Activated CD4-positive, alpha-beta T cell treated with anti-CD3 and anti-CD28 coated beads for 36 hours (primary cell): ENCODE results near the gene KCNG2. TPM values are rescaled to one million over a fixed set of nuclear protein-coding genes. Genes with fewer than 3 reads are reported as not detected.

Source experiments
- ATAC-seq: fragments of 200-7000 bp; cut with Tn5 transposase; one replicate; pipeline ENCODE4 v1.10.0; 2021; ENCODE audit warnings: mild to moderate bottlenecking, moderate library complexity
- CTCF ChIA-PET: fragments of 350-600 bp; sonication (Branson Sonifier 250); formaldehyde crosslinking; loops from one replicate; lab custom pipeline; 2021; ENCODE audit warnings: antibody characterized with exemption; lab: Charles Lee
- POLR2A ChIA-PET: fragments of 350-600 bp; sonication (Branson Sonifier 250); formaldehyde crosslinking; loops from one replicate; lab custom pipeline; 2021; ENCODE audit warnings: antibody characterized with exemption, inconsistent platforms; lab: Charles Lee
- DNase-seq: peaks from one replicate; pipeline ENCODE4 v3.0.0-alpha.2; 2020
- H3K27ac Mint-ChIP-seq: one replicate; pipeline ENCODE4 v1.8.0; 2021; ENCODE audit warnings: mixed read lengths
- H3K27me3 Mint-ChIP-seq: one replicate; pipeline ENCODE4 v1.8.0; 2021; ENCODE audit warnings: mixed read lengths
- H3K36me3 Mint-ChIP-seq: one replicate; pipeline ENCODE4 v1.8.0; 2021; ENCODE audit warnings: low read depth, mixed read lengths
- H3K4me1 Mint-ChIP-seq: one replicate; pipeline ENCODE4 v1.8.0; 2021; ENCODE audit warnings: mixed read lengths
- H3K4me3 Mint-ChIP-seq: one replicate; pipeline ENCODE4 v1.8.0; 2021; ENCODE audit warnings: mild to moderate bottlenecking, moderate library complexity, mixed read lengths
- H3K9me3 Mint-ChIP-seq: one replicate; pipeline ENCODE4 v1.8.0; 2021; ENCODE audit warnings: low read depth, mixed read lengths
- intact Hi-C, 2 experiments: fragments of 100-400 bp; cut with DNase I in 1 of 2; cut with micrococcal nuclease in 1 of 2; formaldehyde crosslinking; loops; one replicate each; pipeline versions ENCODE4 v1.14.2 to v1.15.1; 2022 to 2024; cut with DNase I, micrococcal nuclease
- total RNA-seq, 2 experiments: library from RNA; stranded (reverse); gene quantifications; one replicate each; pipeline ENCODE4 v1.2.3, GENCODE V29; 2021

The KCNG2 gene
- total RNA-seq, 2 experiments from 2014 or later: not detected

GRCh38 chr18:79844999-79845563, 47.3 kb downstream of the KCNG2 start:
- no peaks in the 10 kb centered on the region for H3K36me3 Mint-ChIP-seq
- ATAC-seq (no peak), DNase-seq (no peak)
- H3K27ac Mint-ChIP-seq: no peak overlapping the region
- H3K4me3 Mint-ChIP-seq: no peak overlapping the region
- peaks cover 8% of the 10 kb centered on the region for H3K9me3 Mint-ChIP-seq
- POLR2A ChIA-PET: no interaction called here
- peaks cover 4% of the 10 kb centered on the region for H3K4me1 Mint-ChIP-seq
- peaks cover under 1% of the 10 kb centered on the region for H3K27me3 Mint-ChIP-seq
- intact Hi-C loops: no loop called here
- CTCF ChIA-PET: no interaction called here

- POLR2A ChIA-PET: no interaction called here
- CTCF ChIA-PET: interaction anchor here (0.6 kb wide), 1 partner anchor 136 kb away, joined by 3 read pairs; no protein-coding TSS in a partner anchor
- no peak overlapping the region for H3K4me3 Mint-ChIP-seq
- peaks cover 4% of the 10 kb centered on the region for H3K4me1 Mint-ChIP-seq
- no peaks in the 10 kb centered on the region for H3K27me3 Mint-ChIP-seq
- ATAC-seq (no peak), DNase-seq (no peak)
- H3K36me3 Mint-ChIP-seq: no peaks in the 10 kb centered on the region
- H3K9me3 Mint-ChIP-seq: peaks cover 4% of the 10 kb centered on the region
- intact Hi-C loops: no loop called here
- no peak overlapping the region for H3K27ac Mint-ChIP-seq
Observed at GRCh38 chr18:79846936-79847557, 49.3 kb downstream of the KCNG2 start.

- CTCF ChIA-PET: interaction anchor here (0.6 kb wide), 1 partner anchor 135 kb away, joined by 3 read pairs; no protein-coding TSS in a partner anchor
- H3K36me3 Mint-ChIP-seq: no peaks in the 10 kb centered on the region
- peaks cover 4% of the 10 kb centered on the region for H3K4me1 Mint-ChIP-seq
- H3K27me3 Mint-ChIP-seq: no peaks in the 10 kb centered on the region
- intact Hi-C loops: no loop called here
- no peaks in the 10 kb centered on the region for H3K9me3 Mint-ChIP-seq
- H3K4me3 Mint-ChIP-seq: no peak overlapping the region
- POLR2A ChIA-PET: no interaction called here
- DNase-seq (no peak), ATAC-seq (no peak)
- no peak overlapping the region for H3K27ac Mint-ChIP-seq
Observed at GRCh38 chr18:79847606-79848293, 50.0 kb downstream of the KCNG2 start.

- no peak overlapping the region for H3K4me3 Mint-ChIP-seq
- ChIA-PET POLR2A (no interaction called here), CTCF (no interaction called here)
- H3K36me3 Mint-ChIP-seq: no peaks in the 10 kb centered on the region
- no peaks in the 10 kb centered on the region for H3K9me3 Mint-ChIP-seq
- no peak overlapping the region for H3K27ac Mint-ChIP-seq
- no peak for ATAC-seq
- intact Hi-C loops: no loop called here
- no peak for DNase-seq
- peaks cover 4% of the 10 kb centered on the region for H3K4me1 Mint-ChIP-seq
- H3K27me3 Mint-ChIP-seq: no peaks in the 10 kb centered on the region
Observed at GRCh38 chr18:79848294-79848578, 50.5 kb downstream of the KCNG2 start.

GRCh38 chr18:79848579-79849327, 51.0 kb downstream of the KCNG2 start:
- no peak for DNase-seq
- Mint-ChIP-seq H3K27ac (no peak overlapping the region), H3K9me3 (no peaks in the 10 kb centered on the region), H3K4me1 (peaks cover 3% of the 10 kb centered on the region), H3K36me3 (no peaks in the 10 kb centered on the region), H3K4me3 (no peak overlapping the region), H3K27me3 (no peaks in the 10 kb centered on the region)
- POLR2A ChIA-PET: no interaction called here
- CTCF ChIA-PET: no interaction called here
- no peak for ATAC-seq
- intact Hi-C loops: no loop called here

GRCh38 chr18:79849328-79850207, 51.8 kb downstream of the KCNG2 start:
- no peak overlapping the region for H3K4me3 Mint-ChIP-seq
- ATAC-seq (no peak), DNase-seq (no peak)
- CTCF ChIA-PET: no interaction called here
- no peaks in the 10 kb centered on the region for H3K36me3 Mint-ChIP-seq
- H3K27ac Mint-ChIP-seq: no peak overlapping the region
- POLR2A ChIA-PET: no interaction called here
- intact Hi-C loops: no loop called here
- H3K9me3 Mint-ChIP-seq: no peaks in the 10 kb centered on the region
- H3K4me1 Mint-ChIP-seq: no peaks in the 10 kb centered on the region
- no peaks in the 10 kb centered on the region for H3K27me3 Mint-ChIP-seq

- H3K27ac Mint-ChIP-seq: no peak overlapping the region
- POLR2A ChIA-PET: no interaction called here
- intact Hi-C loops: no loop called here
- no peaks in the 10 kb centered on the region for H3K36me3 Mint-ChIP-seq
- peaks cover 6% of the 10 kb centered on the region for H3K27me3 Mint-ChIP-seq
- H3K4me3 Mint-ChIP-seq: no peak overlapping the region
- no peak for ATAC-seq
- no peaks in the 10 kb centered on the region for H3K4me1 Mint-ChIP-seq
- no peaks in the 10 kb centered on the region for H3K9me3 Mint-ChIP-seq
- CTCF ChIA-PET: no interaction called here
- no peak for DNase-seq
Observed at GRCh38 chr18:79850731-79851130, 53.0 kb downstream of the KCNG2 start.

GRCh38 chr18:79851489-79851888, 53.8 kb downstream of the KCNG2 start:
- no peak overlapping the region for H3K27ac Mint-ChIP-seq
- no peak for ATAC-seq
- ChIA-PET POLR2A (no interaction called here), CTCF (no interaction called here)
- H3K4me1 Mint-ChIP-seq: no peaks in the 10 kb centered on the region
- intact Hi-C loops: no loop called here
- H3K9me3 Mint-ChIP-seq: no peaks in the 10 kb centered on the region
- no peaks in the 10 kb centered on the region for H3K36me3 Mint-ChIP-seq
- DNase-seq: no peak
- no peak overlapping the region for H3K4me3 Mint-ChIP-seq
- H3K27me3 Mint-ChIP-seq: peaks cover 8% of the 10 kb centered on the region

- H3K9me3 Mint-ChIP-seq: no peaks in the 10 kb centered on the region
- H3K4me3 Mint-ChIP-seq: no peak overlapping the region
- DNase-seq (no peak), ATAC-seq (no peak)
- no peaks in the 10 kb centered on the region for H3K4me1 Mint-ChIP-seq
- CTCF ChIA-PET: no interaction called here
- H3K36me3 Mint-ChIP-seq: no peaks in the 10 kb centered on the region
- no peak overlapping the region for H3K27ac Mint-ChIP-seq
- POLR2A ChIA-PET: no interaction called here
- intact Hi-C loops: no loop called here
- H3K27me3 Mint-ChIP-seq: peaks cover 8% of the 10 kb centered on the region
Observed at GRCh38 chr18:79851950-79852349, 54.2 kb downstream of the KCNG2 start.

GRCh38 chr18:79852561-79853302, 55.0 kb downstream of the KCNG2 start:
- POLR2A ChIA-PET: no interaction called here
- H3K27ac Mint-ChIP-seq: no peak overlapping the region
- intact Hi-C loops: no loop called here

More at GRCh38 chr18:79852561-79853302, 55.0 kb downstream of the KCNG2 start:
- peak; percentile 0 for DNase-seq
- H3K4me3 Mint-ChIP-seq: no peak overlapping the region
- H3K9me3 Mint-ChIP-seq: no peaks in the 10 kb centered on the region
- H3K36me3 Mint-ChIP-seq: no peaks in the 10 kb centered on the region
- peaks cover 3% of the 10 kb centered on the region for H3K4me1 Mint-ChIP-seq
- CTCF ChIA-PET: no interaction called here
- peaks cover 8% of the 10 kb centered on the region for H3K27me3 Mint-ChIP-seq
- ATAC-seq: no peak
